HepG2 (cell line): ENCODE measurements around the gene PRSS22. TPM values are rescaled to one million over a fixed set of nuclear protein-coding genes. Genes with fewer than 3 reads are reported as not detected.

Source experiments
- HMGA1 ChIP-seq: sonication (generic); formaldehyde crosslinking; conservative IDR thresholded peaks from 2 replicates; pipeline ENCODE4 v1.4.0; 2020; ENCODE audit warnings: missing genetic modification reagents
- KAT7 ChIP-seq: IDR thresholded peaks from 2 replicates; pipeline ENCODE4 v1.6.1; 2018; ENCODE audit warnings: borderline replicate concordance, missing compliant biosample characterization
- MAZ ChIP-seq, 2 experiments: sonication (generic) in 1 of 2; formaldehyde crosslinking in 1 of 2; IDR thresholded peaks; 2 replicates each; pipeline versions ENCODE4 v1.5.0 to v1.6.1; 2012 to 2020; ENCODE audit warnings: low read depth in 2 of 2, mild to moderate bottlenecking in 2 of 2, borderline replicate concordance in 1 of 2, improper control_type of control experiment in 1 of 2, low read length in 1 of 2, missing genetic modification reagents in 1 of 2, moderate library complexity in 1 of 2
- NFYC ChIP-seq: IDR thresholded peaks from 2 replicates; pipeline ENCODE4 v1.6.1; 2016; ENCODE audit warnings: missing genetic modification reagents, missing compliant biosample characterization
- RARA ChIP-seq: IDR thresholded peaks from 2 replicates; pipeline ENCODE4 v1.6.1; 2016; ENCODE audit warnings: missing genetic modification reagents, missing compliant biosample characterization
- STAT6 ChIP-seq: sonication (generic); formaldehyde crosslinking; IDR thresholded peaks from 2 replicates; pipeline ENCODE4 v1.4.0; 2020; ENCODE audit warnings: missing genetic modification reagents, mild to moderate bottlenecking, borderline replicate concordance
- TEF ChIP-seq: sonication (generic); formaldehyde crosslinking; IDR thresholded peaks from 2 replicates; pipeline ENCODE4 v1.5.0; 2020; ENCODE audit warnings: missing genetic modification reagents
- YY1 ChIP-seq: IDR thresholded peaks from 2 replicates; pipeline ENCODE4 v1.6.1; 2011; ENCODE audit warnings: low read length, low read depth, moderate library complexity, mild to moderate bottlenecking; ENCODE audit not compliant: insufficient read depth, insufficient replicate concordance
- ZKSCAN8 ChIP-seq: IDR thresholded peaks from 2 replicates; pipeline ENCODE4 v1.6.1; 2016; ENCODE audit warnings: borderline replicate concordance, missing genetic modification reagents, missing compliant biosample characterization
- ZNF282 ChIP-seq: fragments of 450-650 bp; IDR thresholded peaks from 2 replicates; pipeline ENCODE4 v1.6.1; 2018; ENCODE audit not compliant: partially characterized antibody
- ZNF598 ChIP-seq: sonication (generic); formaldehyde crosslinking; IDR thresholded peaks from 2 replicates; pipeline ENCODE4 v1.5.1; 2020; ENCODE audit warnings: mild to moderate bottlenecking, missing genetic modification reagents, borderline replicate concordance
- ZNF629 ChIP-seq: sonication (generic); formaldehyde crosslinking; conservative IDR thresholded peaks from 2 replicates; pipeline ENCODE4 v1.5.0; 2020; ENCODE audit warnings: missing genetic modification reagents
- ZNF646 ChIP-seq: sonication (generic); formaldehyde crosslinking; IDR thresholded peaks from 2 replicates; pipeline ENCODE4 v1.9.0; 2021; ENCODE audit warnings: mild to moderate bottlenecking, missing genetic modification reagents
- ZNF761 ChIP-seq: sonication (generic); formaldehyde crosslinking; conservative IDR thresholded peaks from 2 replicates; pipeline ENCODE4 v1.4.0; 2020; ENCODE audit warnings: mild to moderate bottlenecking, missing genetic modification reagents
- ZXDC ChIP-seq: sonication (generic); formaldehyde crosslinking; IDR thresholded peaks from 2 replicates; pipeline ENCODE4 v1.5.0; 2020; ENCODE audit warnings: mild to moderate bottlenecking, missing genetic modification reagents
- polyA plus RNA-seq, 8 experiments: library from polyadenylated mRNA; depleted of rRNA in 3 of 8; stranded (reverse) in 7 of 8; unstranded in 1 of 8; fragments of >200 nt; fragmentation: Illumina TruSeq in 4 of 8; extraction: Trizol in 4 of 8; gene quantifications; 2 replicates each; pipeline versions ENCODE4 v1.2.1 to v1.2.3, GENCODE V29; 2011 to 2016; ENCODE audit warnings: low read depth in 4 of 8, missing spikeins in 1 of 8, mixed read lengths in 1 of 8; ENCODE audit not compliant: insufficient read depth in 1 of 8
- total RNA-seq, 5 experiments: library from RNA; depleted of rRNA; stranded (reverse); fragments of >200 nt; fragmentation: Illumina TruSeq; extraction: Trizol; gene quantifications; 2 replicates each; pipeline ENCODE4 v1.2.3, GENCODE V29; 2016; ENCODE audit warnings: low read depth in 1 of 5

The PRSS22 gene
- total and polyA plus RNA-seq, 2 of the 13 experiments (the other 11 are each of a cell fraction or from before 2014, with no cell fraction given), result 0.24 to 0.32 TPM

GRCh38 chr16:2904100-2904921 lies 46.3 kb upstream of the PRSS22 start (continued):
- no peak; the same call in 1 of the 2 replicates for TF ChIP-seq MAZ (IDR thresholded peaks at IDR 0.05; ENCODE audit: borderline replicate concordance, low read depth, low read length)
- peak; percentile 45; the same call in 1 of the 2 replicates for TF ChIP-seq MAZ (CRISPR knock-in tag; IDR thresholded peaks at IDR 0.05; ENCODE audit: low read depth)
- no peak for TF ChIP-seq NFYC (CRISPR knock-in tag)
- TF ChIP-seq ZNF646 (CRISPR knock-in tag), result no peak
- no peak for TF ChIP-seq ZNF598 (CRISPR knock-in tag)
- no peak for TF ChIP-seq TEF
- TF ChIP-seq RARA (CRISPR knock-in tag), result peak; percentile 44; the same call in 1 of the 2 replicates
- TF ChIP-seq ZNF629 (CRISPR knock-in tag), result no peak
- TF ChIP-seq KAT7 (CRISPR knock-in tag), result no peak
- TF ChIP-seq ZKSCAN8, result no peak; the same call in 1 of the 2 replicates
- TF ChIP-seq HMGA1 (CRISPR knock-in tag), result no peak
- peak; percentile 82 for TF ChIP-seq YY1
- TF ChIP-seq ZNF282, result no peak
- TF ChIP-seq ZXDC (CRISPR knock-in tag), result no peak; the same call in 1 of the 2 replicates
- 0 out of 2 replicates have a peak, but pooled peaks have one; percentile 43 for TF ChIP-seq STAT6
- TF ChIP-seq ZNF761 (CRISPR knock-in tag), result peak; percentile 70; the same call in 1 of the 2 replicates
